Measurements from ENCODE around the gene C17orf67. TPM values are rescaled to one million over a fixed set of nuclear protein-coding genes. Genes with fewer than 3 reads are reported as not detected.

C17orf67 gene
- total RNA-seq, 2 donors from 2014 or later = 2.1 to 2.7 TPM

DNA sequence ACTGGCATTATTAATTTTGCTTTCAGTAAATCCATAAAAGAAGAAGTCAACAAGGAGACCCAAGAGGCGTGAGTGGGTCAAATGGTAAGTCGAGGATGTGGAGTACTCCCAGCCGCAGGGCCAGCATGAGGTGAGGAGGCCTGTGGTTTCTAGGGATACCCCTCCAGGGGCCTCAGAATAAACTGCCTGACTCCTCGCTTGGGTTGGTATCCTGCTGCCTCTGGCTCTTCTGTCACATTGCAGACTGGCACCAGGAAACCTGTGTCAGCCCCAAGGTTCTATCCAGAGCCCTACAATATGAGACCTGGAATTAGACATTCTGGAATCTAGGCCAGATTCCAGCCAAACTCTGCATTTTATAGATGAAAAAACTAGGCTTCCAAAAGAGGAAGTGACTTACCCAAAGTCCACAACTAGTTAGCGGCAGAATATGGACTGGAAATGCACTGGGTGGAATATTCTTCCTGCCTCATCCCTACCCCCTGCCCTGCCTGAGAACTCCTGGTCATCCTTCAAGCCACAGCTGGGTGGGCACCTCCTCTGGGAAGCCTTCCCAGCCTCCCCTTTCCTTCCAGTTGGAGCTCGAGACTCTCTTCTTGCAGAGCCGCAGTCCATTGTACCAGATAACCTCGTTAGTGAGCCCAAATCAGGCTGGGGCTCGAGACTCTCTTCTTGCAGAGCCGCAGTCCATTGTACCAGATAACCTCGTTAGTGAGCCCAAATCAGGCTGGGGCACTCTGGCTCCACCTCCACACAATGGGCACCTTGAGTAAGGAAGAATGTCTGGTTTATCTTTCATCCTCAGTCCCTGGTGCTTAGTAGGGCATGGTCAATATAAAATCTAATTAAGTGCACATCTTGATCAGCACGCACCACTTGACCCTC, 22.6 kb downstream of the C17orf67 start:
- intact Hi-C loops (cut with DNase I) = no loop called here
- DNase-seq (ENCODE audit: low spot score) = no peak

DNA sequence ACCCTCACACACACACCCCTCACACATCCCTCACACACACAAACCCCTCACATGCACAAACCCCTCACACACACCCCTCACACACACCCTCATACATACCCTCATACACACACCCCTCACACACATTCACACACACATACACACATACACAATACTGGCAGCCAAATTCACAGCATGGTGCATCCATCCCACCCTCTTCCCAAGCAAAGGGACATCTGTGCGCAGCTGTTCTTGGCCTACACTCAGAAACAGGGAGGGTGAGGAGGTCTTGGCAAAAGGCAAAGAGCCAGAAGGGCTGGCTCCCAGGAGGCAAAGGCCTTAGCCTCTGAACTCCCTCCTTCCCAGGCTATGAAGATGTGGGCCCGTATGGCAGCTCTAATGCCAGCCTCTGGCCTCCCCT, 23.4 kb downstream of the C17orf67 start:
- intact Hi-C loops (cut with DNase I) = no loop called here
- no peak for DNase-seq (ENCODE audit: low spot score)

DNA sequence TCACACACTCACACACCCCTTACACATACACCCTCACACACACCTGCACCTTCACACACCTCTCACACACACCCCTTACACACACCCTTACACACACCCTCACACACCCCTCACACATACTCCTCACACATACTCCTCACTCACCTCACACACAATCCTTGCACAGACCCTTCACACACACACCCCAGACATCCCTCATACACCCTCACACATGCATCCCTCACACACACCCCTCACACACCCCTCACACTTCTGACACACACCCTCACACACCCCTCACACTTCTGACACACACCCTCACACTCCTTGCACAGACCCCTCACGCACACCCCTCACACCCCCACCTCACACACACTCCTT, 23.9 kb downstream of the C17orf67 start:
- intact Hi-C loops (cut with DNase I) = no loop called here

DNA sequence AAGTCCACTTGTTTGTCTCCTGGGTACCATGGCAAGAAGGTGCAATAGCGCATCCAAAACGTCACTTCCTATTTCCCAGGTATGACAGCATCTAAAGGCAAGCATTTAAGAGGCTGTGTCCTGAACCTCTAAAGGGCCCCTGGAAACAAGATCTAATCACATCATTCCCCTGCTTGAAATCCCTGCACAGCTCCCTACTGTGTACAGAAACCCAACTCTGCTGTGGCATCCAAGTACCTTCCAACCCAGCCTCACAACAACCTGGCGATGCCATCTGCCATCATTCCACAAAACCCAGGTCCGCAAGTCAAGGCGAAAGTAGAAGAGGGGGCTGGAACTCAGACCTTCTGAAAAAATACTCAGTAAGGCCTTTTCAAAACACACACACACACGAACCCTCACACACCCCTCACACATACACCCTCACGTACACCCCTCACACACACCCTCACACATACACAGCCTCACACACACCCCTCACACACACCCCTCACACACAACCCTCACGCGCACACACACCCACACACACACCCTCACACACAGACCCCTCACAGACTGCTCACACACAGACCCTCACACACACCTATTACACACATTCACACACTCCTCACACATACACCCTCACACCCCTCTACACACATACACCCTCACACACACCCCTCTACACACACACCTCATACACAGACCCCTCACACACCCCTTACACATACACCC, 24.5 kb downstream of the C17orf67 start:
- no peak for DNase-seq (ENCODE audit: low spot score)
- intact Hi-C loops (cut with DNase I) = no loop called here

More for the DNA sequence above, 23.9 kb downstream of the C17orf67 start:
- DNase-seq (ENCODE audit: low spot score) = no peak

DNA sequence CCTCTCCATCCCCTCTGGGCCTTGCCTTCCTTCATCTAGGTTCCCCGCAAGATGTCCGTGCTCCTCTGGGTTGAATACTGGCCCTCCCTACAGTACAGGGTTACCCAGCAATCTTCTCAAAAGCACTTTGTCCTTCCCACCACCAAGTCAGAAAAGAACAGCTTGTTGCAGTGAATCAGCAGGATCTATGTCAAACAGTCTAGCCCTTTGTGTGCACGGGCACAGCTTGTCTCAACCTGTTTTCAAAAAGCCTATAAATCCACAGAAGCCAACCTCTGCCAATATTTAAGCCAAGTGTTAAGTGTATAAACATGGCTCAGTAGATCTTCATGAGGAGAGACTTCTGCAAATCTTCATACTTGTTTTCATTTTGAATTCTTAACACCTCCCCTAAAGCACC, 25.2 kb downstream of the C17orf67 start:
- no peak for DNase-seq (ENCODE audit: low spot score)
- intact Hi-C loops (cut with DNase I) = no loop called here

DNA sequence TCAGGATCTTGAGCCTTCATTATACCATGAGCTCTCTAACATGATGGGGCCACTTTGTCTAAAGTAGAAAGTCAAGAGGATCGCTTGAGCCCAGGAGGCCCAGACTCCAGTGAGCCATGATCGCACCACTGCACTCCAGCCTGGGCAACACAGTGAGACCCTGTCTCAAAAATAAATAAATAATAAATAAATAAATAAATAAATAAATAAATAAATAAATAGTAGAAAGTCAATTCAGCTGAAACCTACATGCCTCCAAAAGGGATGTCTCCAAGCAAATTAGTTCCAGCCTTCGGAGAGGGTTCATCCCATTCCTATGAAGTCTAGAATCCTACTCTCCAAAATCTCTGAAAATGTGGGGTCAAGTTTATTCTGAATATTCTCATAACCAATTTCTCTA, 26.0 kb downstream of the C17orf67 start:
- intact Hi-C loops (cut with DNase I) = no loop called here
- no peak for DNase-seq (ENCODE audit: low spot score)

DNA sequence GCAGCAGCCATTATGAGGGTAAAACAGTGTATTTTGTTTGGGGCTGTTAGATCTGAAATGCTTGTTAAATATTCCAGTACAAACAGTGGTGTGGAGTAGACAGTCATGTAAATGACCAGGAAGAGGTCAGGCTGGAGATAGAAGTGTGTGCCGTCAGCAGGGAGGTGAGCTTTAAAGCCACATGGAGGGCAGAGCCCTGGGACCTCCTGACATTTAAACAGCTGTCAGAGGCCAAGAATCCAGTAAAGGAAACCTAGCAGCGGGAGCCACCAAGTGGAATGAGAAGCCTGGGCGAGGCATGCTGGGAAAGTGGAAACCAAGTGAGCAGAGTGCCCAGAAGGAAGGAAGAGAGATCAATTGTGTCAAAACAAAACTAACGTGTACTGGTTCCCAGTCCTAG, 26.8 kb downstream of the C17orf67 start:
- no peak for DNase-seq (ENCODE audit: low spot score)
- intact Hi-C loops (cut with DNase I) = no loop called here

DNA sequence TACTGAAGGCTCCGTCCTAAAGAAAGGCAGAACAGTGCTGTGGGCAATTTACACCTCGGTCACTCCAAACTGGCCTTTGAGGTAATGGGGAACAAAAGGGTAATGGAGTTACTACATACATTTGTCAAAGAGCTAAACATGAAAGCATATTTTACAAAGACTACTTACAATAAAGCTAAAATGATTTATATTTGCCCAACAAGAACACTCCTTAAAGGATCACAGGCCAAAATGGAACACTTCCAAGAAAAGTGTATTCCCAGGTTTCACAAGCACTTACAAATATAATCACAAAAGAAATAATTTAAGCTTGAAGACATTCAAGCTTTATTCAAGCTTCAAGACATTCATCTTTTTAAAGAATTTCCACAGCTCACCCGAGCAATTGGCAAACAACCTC, 29.3 kb downstream of the C17orf67 start:
- intact Hi-C loops (cut with DNase I) = no loop called here
- DNase-seq (ENCODE audit: low spot score) = no peak

DNA sequence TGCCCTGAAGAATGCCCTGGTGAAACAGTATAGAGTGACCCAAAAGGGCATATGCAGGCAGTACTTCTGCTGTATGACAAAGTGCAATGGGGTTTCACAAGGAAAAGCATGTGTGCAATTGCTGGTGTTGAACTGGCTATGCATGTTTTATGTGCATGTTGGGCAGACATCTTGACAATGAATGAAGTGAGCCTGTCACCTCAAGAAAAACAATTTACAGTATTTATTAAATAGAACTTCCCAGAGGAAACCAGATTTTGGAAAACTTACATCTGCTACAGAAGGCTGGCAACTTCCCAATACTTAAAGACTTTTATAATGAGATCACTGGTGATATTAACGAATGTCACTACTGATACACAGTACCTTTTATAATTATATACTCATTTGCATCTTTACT, 30.6 kb downstream of the C17orf67 start:
- intact Hi-C loops (cut with DNase I) = no loop called here

DNA sequence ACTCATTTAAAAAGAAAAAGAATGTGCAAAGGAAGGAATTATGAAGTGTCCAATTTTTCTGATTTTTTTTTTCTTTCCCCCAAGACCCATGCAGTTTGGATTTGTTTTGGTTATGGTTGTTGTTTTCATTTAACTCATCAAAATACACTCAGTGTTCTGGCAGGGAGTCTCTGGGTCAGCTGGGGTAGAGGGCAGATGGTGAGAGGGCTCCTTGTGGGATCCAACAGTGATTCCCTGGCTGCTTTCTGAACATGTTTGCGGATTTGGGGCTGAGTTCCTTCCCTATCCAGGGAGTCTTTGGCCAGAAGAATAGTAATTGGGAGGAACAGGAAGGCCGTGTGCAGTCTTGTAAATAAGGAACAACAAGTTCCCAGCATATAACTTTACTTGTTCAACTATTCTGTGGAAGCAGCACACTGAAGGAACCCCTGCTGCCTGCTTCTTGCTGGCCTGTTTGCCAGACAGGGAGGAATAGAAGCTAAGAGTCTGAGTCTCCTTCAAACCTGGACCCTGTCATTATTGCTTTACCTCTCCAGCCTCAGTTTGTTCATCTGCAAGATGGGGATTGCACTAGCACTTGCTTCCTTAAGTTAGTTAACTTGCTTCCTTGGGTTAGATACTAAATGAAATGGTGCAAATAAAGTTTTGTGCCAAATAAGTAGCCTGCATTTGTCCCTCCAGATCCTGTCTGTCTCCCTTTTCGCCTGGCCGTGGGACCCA, 32.1 kb downstream of the C17orf67 start:
- no peak for DNase-seq (ENCODE audit: low spot score)
- intact Hi-C loops (cut with DNase I) = no loop called here

More for the DNA sequence above, 30.6 kb downstream of the C17orf67 start:
- no peak for DNase-seq (ENCODE audit: low spot score)

DNA sequence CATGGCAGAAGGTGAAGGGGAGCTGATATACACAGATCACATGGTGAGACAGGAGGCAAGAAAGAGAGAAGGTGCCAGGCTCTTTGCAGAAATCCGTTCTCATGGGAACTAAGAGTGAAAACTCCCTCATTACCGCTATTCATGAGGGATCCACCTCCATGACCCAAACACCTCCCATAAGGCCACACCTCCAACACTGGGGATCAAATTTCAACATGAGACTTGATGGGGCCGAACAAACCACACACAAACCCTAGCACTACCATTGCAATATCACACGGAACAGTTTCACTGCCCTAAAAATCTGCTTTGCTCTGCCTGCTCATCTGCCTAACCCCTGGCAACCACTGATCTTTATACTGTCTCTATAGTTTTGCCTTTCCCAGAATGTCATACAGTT, 34.8 kb downstream of the C17orf67 start:
- no peak for DNase-seq (ENCODE audit: low spot score)
- intact Hi-C loops (cut with DNase I) = no loop called here

DNA sequence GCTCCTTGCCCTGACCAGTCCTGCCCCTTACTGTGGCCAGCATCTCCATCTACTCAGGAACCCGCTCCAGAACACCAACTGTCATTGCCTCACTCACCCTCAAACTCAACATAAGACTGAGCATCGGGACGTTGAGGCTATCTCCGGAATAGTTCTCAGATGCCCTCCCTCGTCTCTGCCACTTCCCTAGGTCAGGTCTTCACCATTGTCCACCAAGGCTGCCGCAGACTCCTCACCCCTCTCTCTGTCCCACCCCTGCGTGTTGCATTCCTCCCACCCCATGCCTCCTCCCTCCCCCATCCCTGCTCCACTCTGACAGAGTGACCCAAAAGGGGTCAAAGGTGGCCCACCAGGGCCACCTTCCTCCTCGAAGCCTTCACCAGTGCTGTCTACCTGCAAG, 37.2 kb downstream of the C17orf67 start:
- DNase-seq (ENCODE audit: low spot score) = no peak
- intact Hi-C loops (cut with DNase I) = no loop called here

DNA sequence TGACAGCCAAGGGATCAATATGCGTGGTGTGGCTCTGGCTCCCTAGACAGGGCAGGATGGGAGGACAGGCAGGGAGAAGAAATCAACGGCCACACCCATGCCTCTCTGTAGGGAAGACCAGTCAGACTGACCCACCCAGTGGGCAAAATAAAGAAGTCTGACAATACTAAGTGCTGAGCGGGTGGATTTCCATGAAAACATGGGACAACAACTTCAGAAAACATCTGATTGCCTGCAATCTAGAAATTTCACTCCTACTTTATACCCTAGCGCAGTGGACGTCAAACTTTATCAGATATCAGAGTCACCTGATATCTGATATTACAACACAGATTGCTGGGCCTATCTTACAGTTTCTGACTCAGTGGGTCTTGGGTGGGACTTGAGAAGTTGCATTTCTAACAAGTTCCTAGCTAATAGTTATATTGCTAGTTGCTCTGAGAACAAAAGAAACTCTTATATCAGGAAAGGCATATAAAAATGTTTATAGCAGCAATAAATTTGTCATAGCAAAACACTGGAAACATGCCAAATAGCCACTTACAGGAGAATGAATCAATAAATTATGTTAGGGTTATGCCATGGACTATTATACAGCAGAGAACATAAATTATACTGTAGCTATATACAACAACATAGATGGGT, 38.4 kb downstream of the C17orf67 start:
- no peak for DNase-seq (ENCODE audit: low spot score)
- intact Hi-C loops (cut with DNase I) = no loop called here

DNA sequence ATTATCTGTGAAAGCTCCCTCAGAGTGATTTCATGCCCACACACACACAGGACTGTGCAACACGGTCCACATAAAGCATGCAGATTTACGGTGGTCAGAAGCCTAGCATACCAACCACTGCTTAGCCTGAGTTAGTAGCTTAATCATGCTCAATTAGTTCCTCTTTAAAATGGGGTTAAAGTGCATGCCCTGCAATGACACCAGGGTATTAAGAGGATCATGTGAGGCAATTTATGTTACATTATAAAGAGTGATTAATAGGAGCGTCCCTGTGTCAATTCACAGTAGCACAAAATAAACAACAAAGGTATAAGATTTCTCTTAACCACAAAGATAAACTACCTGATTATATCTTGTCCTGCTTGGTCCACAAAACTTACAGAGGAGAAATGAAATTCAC, 39.8 kb downstream of the C17orf67 start:
- intact Hi-C loops (cut with DNase I) = no loop called here
- no peak for DNase-seq (ENCODE audit: low spot score)

DNA sequence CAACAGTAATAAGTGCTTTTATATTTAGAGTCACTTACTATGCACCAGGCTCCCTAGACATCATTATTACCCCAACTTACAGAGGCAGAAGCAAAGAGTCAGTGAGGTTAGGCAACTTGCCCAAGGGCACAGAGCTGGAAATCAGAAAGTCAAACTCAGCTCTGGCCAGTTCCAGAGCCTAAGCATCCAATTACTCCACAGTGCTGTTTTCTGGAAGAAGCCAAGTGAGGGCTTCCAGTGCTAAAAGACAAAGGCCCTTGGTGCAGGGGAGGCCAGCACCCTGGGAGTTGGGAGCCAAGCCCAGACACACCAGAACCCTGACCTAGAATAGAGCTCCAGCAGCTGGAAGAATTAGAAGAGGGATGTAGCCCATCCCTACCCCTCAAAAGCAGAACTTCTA, 40.2 kb downstream of the C17orf67 start:
- no peak for DNase-seq (ENCODE audit: low spot score)
- intact Hi-C loops (cut with DNase I) = no loop called here

DNA sequence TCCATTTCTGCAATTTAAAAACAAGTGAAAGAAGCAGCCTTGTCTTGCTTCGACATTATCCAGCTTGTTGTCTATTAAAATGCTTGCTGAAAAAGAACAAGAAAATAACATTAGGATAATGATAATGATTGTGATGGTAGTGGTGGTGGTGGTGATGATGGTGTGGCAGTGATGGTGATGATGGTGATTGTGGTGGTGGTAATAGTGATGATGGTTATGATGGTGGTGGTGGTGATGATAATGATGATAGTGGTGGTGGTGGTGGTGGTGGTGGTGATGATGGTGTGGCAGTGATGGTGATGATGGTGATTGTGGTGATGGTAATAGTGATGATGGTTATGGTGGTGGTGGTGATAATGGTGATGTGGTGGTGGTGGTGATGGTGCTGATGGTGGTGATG, 41.5 kb downstream of the C17orf67 start:
- no peak for DNase-seq (ENCODE audit: low spot score)
- intact Hi-C loops (cut with DNase I) = no loop called here

DNA sequence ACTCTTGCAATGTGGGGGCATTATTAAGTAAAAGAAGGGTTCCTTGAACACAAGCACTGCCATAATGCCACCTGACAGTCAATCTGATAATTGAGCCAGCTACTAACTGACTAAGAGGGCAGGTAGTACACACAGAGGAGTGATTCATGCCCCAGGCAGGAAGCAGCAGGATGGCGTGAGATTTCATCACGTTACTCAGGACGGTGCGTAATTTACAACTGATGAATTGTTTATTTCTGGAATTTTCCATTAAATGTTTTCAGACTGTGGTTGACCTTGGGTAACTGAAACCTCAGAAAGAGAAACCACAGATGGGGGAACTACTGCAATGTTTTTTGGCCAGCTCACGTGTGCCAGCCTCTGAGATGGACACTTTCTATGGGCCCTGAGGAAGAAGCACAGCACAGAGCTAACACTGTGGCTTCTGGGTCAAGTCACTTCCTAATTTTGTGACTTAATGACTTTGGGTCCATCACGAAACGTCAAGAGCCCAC, 46.7 kb downstream of the C17orf67 start:
- intact Hi-C loops (cut with DNase I) = no loop called here
- no peak for DNase-seq (ENCODE audit: low spot score)

DNA sequence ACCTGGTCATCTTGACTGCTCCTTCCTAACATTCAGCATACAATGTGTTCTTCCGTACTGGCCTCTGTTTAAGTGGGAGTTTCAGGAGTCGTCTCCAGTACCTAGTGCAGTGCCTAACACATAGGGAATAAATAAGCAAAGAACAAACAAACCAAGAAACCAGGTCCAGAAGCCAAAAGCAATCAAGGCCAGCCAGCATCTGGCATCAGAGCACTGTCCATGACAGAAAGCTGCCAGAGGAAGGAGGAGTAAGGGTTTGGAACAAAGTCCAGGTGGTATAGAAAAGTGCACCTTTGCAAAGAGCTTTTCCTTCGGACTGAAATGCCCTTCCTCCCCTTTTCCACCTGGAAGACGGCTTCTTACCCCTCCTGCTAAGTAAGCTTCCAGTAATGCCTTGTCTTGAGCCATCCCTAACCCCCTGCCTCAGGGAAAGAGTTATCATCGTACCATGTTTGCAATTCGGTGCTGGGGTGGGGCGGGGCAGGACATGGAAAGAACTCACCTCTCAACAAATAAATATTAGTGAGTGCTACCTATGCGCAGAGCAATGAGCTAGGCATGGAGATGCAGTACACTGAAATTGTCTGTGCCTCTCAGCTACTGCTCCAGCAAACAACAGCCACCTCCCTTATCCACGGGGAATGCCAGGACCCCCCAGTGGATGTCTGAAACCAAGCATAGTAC, 47.6 kb downstream of the C17orf67 start:
- DNase-seq (ENCODE audit: low spot score) = no peak
- intact Hi-C loops (cut with DNase I) = no loop called here

DNA sequence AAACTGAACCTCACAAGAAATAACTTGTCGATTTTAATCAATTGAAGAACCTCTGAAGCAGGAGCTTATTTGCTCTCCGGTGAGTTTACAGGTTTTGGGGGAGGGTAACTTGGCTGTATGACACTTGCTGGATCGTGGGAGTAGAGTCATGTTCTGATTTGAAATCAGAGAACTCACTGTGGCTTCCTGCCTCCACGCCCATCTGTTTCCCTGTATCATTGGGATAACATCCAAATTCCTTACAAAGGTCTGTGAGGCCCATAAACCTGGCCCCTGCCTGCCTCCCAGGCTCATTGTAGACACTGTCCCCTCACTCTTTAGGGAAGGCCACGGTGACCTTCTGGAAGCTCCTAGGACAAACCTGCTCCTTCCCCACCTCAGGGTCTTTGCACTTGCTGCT, 48.3 kb downstream of the C17orf67 start:
- DNase-seq (ENCODE audit: low spot score) = no peak

More for the DNA sequence above, 48.3 kb downstream of the C17orf67 start:
- intact Hi-C loops (cut with DNase I) = no loop called here

All from posterior vena cava (tissue), 2 donors.